PFSK-1 (cell line): Measurements from ENCODE around the gene USP16.

Experiments used
- POLR2AphosphoS5 ChIP-seq: IDR thresholded peaks from 2 replicates; pipeline ENCODE4 v1.6.1; 2012; ENCODE audit warnings: low read depth, mild to moderate bottlenecking, control low read depth, low read length, moderate library complexity
- SIN3A ChIP-seq: IDR thresholded peaks from 2 replicates; pipeline ENCODE4 v1.6.1; 2012; ENCODE audit warnings: mild to moderate bottlenecking, low read length, moderate library complexity, borderline replicate concordance; ENCODE audit not compliant: insufficient read depth
- TAF1 ChIP-seq: IDR thresholded peaks from 2 replicates; pipeline ENCODE4 v1.6.1; 2012; ENCODE audit warnings: low read length, control low read depth, borderline replicate concordance; ENCODE audit not compliant: insufficient read depth

- TF ChIP-seq POLR2AphosphoS5 = peak; percentile 86
- TF ChIP-seq SIN3A = no peak
- no peak for TF ChIP-seq TAF1
Observed at GRCh38 chr21:29024474-29025327, at the start of gene USP16.
